Measurements from ENCODE around the gene RHEBL1. TPM values are rescaled to one million over a fixed set of nuclear protein-coding genes. Genes with fewer than 3 reads are reported as not detected.

RHEBL1 gene
- total and polyA plus RNA-seq, 2 of the 8 experiments (the other 6 are each of a cell fraction or from before 2014, with no cell fraction given), result 7.5 to 9.4 TPM

GRCh38 chr12:49097381-49097780, 27.6 kb upstream of the RHEBL1 start:
- Histone ChIP-seq H3K36me3 (ENCODE audit: control insufficient read depth in 2 of 4, insufficient read depth in 4 of 4, low read length in 3 of 4) (peaks cover 10 to 23% (median 18%) of the 10 kb centered on the region in 4 experiments; a peak in 6 of 8 replicates), H4K91ac (replicated peaks; ENCODE audit: insufficient read length, low read length) (no peak overlapping the region), H2BK12ac (ENCODE audit: low read depth, low read length) (no peak overlapping the region), H2BK20ac (ENCODE audit: low read length) (no peak overlapping the region), H3K18ac (ENCODE audit: extremely low read depth, low read length) (no peak overlapping the region), H3K23me2 (ENCODE audit: low read depth, low read length) (peaks cover 6% of the 10 kb centered on the region), H2BK5ac (ENCODE audit: low read depth, low read length) (no peak overlapping the region), H3K4ac (replicated peaks; ENCODE audit: insufficient read length, low read depth, low read length) (no peak overlapping the region), H2AK5ac (ENCODE audit: low read depth, low read length) (no peak overlapping the region), H3K4me2 (ENCODE audit: insufficient read depth in 1 of 2, low read depth in 2 of 2, low read length in 2 of 2) (no peak overlapping the region), H4K20me1 (replicated peaks in 1 of 2; ENCODE audit: control insufficient read depth in 1 of 2, insufficient read depth in 2 of 2, low read length in 2 of 2) (peaks cover 2% of the 10 kb centered on the region in 2 experiments), H3K56ac (replicated peaks; ENCODE audit: insufficient read length, low read depth, low read length) (no peak overlapping the region), H3K14ac (ENCODE audit: insufficient read length) (no peak overlapping the region), H3K79me2 (ENCODE audit: control insufficient read depth in 1 of 2, insufficient read depth in 2 of 2, low read length in 2 of 2) (no peaks in the 10 kb centered on the region), H3K4me1 (replicated peaks in 1 of 4; ENCODE audit: control insufficient read depth in 3 of 4, insufficient read depth in 4 of 4, low read length in 3 of 4) (peaks cover 0 to 15% (median 9%) of the 10 kb centered on the region in 4 experiments; a peak in 5 of 7 replicates), H3K23ac (ENCODE audit: insufficient read length) (no peak overlapping the region), H4K8ac (ENCODE audit: extremely low read depth, insufficient read depth, low read length) (no peak overlapping the region), H3K27me3 (replicated peaks in 1 of 4; ENCODE audit: control insufficient read depth in 3 of 4, extremely low read depth in 1 of 4, insufficient read depth in 3 of 4, low read length in 3 of 4) (peaks cover 16 to 31% (median 30%) of the 10 kb centered on the region in 4 experiments), H2AFZ (ENCODE audit: low read length) (no peak overlapping the region), H3K9ac (replicated peaks in 1 of 4; ENCODE audit: extremely low read depth in 1 of 4, low read depth in 3 of 4, low read length in 3 of 4) (no peak overlapping the region; a peak in 1 of 7 replicates), H2BK120ac (replicated peaks; ENCODE audit: low read depth, low read length) (no peak overlapping the region), H3K4me3 (ENCODE audit: extremely low read depth in 1 of 4, insufficient read depth in 2 of 4, low read depth in 3 of 4, low read length in 4 of 4) (no peak overlapping the region), H4K5ac (ENCODE audit: insufficient read length, low read depth, low read length) (no peak overlapping the region), H3K9me3 (ENCODE audit: insufficient read depth in 2 of 2, low read depth in 1 of 2, low read length in 1 of 2) (no peaks in the 10 kb centered on the region), H3K79me1 (ENCODE audit: low read depth, low read length) (no peaks in the 10 kb centered on the region), H3K27ac (ENCODE audit: low read depth, low read length) (no peak overlapping the region), H2BK15ac (ENCODE audit: low read length) (0 out of 2 replicates have a peak overlapping the region, but pooled peaks have one; percentile 53)
- TF ChIP-seq SAP30 (IDR thresholded peaks at IDR 0.05; ENCODE audit: insufficient read depth, insufficient replicate concordance, low read length) (no peak), SP2 (IDR thresholded peaks at IDR 0.05; ENCODE audit: low read length) (no peak)
- CTCF ChIA-PET (ENCODE audit: partially characterized antibody), result interaction anchor here (0.7 to 16.2 kb wide), 14 partner anchors 10 to 279 kb away, joined by 3 to 235 read pairs (median 6); partner anchors contain the start of genes LMBR1L, RHEBL1 and TUBA1B
- DNase-seq (ENCODE audit: low read depth in 1 of 2, low spot score in 2 of 2) (no peak), FAIRE-seq (no peak)
- POLR2A ChIA-PET (ENCODE audit: partially characterized antibody), result interaction anchor here (1.2 to 6.4 kb wide), 5 partner anchors 8 to 64 kb away, joined by 3 to 66 read pairs (median 7); partner anchors contain the start of genes LMBR1L and TUBA1B
- 88% methylated on average over 3 of the region's 3 CpGs; no CpG with 5 or more reads in 1 of the 2 experiments for WGBS, 2 experiments (ENCODE audit: extremely low coverage in 1 of 2, insufficient coverage in 1 of 2, insufficient read length in 1 of 2, insufficient replicate concordance in 2 of 2, low coverage in 1 of 2, low lambda C conversion rate in 2 of 2, missing lambda C conversion rate in 1 of 2)

Measured in H1 (cell line).